HK-2 (cell line): ENCODE results near the gene FAM118A.
A peak's percentile ranks its signal among the peaks of the same experiment; 100 is the strongest.
"Not testable (repeated sequence)": the region's sequence is repeated elsewhere in the genome, so short reads cannot be mapped to it uniquely, and the experiment has no call there.

Source experiments
- DNase-seq: peaks from one replicate; pipeline ENCODE4 v3.0.0-alpha.2; 2018; ENCODE audit not compliant: unreplicated experiment

FAM118A gene

GRCh38 chr22:45309422-45310227 lies at the start of gene FAM118A:
TSS of gene FAM118A (plus strand) at chr22:45309934. CDS start at chr22:45322380, 12,446 bp downstream.
- DNase-seq, result peak; percentile 96

DNA sequence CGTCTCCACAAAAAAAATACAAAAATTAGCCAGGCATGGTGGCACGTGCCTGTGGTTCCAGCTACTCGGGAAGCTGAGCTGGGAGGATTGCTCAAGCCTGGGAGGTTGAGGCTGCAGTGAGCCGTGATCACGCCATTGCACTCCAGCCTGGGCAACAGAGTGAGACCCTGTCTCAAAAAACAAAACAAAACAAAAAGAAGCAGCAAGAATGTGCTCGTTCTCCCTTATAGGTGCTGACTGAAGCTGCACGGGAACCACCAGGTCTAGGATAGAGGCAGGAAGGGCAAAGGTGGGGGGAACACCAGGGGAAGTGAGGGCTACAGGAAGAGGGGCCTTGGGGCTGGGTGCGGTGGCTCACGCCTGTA lies 49.4 kb upstream of the FAM118A start:
- DNase-seq, result not testable (repeated sequence)

DNA sequence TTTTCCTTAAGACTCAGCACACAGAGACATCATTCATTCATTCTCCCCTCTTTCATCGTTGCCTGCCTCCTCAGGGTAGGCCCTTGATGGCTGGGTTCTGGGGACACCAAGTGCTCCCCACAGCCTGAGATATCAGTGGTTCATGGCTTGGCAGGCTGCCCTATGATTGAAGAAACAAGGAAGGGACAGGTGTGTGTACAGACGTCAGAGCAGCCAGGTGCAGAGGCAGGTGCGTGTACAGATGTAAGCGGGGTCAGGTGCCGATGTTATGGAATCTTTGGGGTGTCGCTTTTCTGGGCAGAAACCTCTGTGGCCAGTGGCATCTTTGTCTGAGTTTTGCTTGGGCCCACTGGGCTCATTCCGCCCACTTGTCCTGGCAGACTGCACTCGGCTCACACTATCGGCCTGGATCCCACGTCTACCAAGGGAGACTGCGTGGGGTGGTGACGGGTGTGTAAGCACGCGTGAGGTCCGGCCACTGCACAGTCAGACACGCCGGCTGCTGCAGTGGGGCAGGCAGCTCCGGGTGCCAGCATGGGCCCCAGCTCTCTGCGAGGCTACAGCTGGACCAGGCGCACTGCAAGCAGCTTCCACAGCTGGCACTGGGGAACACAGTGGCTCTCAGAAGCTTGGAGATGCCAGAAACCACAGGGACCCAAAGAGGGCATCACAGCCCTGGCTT lies 48.2 kb upstream of the FAM118A start:
- no peak for DNase-seq

DNA sequence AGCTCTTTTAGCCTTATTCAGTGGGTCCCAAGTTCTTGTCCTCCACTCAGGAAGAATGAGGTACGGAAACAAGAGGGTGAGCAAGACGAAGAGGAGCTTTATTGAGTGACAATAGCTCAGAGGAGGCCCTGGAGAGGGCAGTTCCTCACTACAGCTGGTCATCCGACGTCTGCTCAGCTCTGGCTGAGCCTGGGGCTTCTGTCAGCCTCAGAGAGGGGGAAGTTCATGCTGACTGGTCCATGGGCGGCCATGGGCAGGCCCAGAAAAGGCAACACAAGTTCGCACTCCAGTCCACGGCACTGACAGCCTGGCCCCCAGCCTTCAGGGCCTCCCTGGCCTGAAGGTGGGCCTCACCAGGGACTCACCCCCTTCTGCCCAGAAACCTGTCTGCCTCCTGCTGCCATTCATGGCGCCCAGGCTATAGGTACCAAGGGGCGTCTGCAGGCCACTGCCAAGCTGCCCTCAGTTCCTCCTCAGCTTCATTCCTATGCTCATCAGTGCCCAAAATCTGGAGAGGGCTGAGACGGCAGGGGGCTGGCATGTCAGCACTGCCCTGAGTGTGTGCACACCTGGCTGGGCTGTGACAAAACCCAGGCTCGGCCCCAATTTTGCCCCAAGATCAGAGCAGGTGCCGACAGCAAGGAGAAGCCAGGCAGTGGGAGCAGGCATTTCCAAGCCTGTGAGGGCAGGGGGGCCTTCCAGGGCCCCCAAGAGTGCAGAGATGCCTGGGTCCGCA lies 47.4 kb upstream of the FAM118A start:
- no peak for DNase-seq

GRCh38 chr22:45262931-45263462 lies 46.7 kb upstream of the FAM118A start:
- DNase-seq, result no peak

DNA sequence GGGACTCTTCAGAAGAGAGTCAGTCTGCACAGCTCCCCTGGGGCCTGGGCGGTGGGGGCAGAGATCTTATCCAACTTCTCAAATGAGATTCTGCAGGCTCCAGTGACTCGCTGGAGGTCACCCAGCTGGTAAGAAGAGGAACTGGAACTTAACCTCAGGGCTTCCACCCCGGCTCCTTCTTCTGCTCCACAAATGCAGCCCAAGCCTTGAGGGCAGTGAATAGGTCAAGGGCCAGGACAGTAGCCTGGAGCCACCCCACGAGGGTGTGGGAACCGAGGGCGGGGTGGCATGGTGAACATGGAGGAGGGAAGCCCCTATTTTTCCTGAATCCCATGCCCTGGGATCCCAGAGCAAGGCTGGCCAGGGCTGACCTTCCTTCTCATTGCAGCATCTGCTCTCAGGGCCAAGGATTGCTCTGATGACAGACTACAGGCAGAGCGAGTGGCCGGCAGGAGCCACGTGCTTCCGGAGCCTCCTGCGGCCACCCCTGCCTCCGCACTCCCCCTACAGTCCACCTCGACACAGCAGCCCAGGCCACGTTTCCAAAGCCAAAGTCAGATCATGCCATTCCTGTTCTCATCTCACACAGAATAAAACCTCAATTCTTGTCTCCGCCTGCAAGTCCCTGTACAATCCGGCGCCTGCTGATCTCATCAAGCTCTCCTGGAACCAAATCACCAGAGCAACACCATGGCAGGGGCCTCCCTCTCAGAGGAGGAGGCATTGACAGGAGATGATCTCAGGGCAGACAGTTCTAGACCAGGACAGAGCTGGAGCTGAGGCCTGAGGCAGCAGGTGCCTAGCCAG lies 46.1 kb upstream of the FAM118A start:
- DNase-seq, result peak; percentile 73

DNA sequence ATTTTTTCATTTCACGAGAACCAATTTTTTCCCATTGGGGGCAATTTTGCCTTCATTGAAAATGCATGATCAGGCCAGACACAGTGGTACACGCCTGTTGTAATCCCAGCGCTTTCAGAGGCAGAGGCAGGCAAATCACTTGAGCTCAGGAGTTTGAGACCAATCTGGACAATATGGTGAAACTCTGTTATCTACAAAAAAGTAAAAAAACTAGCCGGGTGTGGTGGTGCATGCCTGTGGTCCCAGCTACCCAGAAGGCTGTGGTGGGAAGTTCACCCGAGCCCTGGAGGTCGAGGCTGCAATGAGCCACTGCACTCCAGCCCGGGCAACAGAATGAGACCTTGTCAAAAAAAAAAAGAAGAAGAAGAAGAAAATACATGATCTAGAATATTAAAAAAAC lies 44.2 kb upstream of the FAM118A start:
- DNase-seq, result no peak

DNA sequence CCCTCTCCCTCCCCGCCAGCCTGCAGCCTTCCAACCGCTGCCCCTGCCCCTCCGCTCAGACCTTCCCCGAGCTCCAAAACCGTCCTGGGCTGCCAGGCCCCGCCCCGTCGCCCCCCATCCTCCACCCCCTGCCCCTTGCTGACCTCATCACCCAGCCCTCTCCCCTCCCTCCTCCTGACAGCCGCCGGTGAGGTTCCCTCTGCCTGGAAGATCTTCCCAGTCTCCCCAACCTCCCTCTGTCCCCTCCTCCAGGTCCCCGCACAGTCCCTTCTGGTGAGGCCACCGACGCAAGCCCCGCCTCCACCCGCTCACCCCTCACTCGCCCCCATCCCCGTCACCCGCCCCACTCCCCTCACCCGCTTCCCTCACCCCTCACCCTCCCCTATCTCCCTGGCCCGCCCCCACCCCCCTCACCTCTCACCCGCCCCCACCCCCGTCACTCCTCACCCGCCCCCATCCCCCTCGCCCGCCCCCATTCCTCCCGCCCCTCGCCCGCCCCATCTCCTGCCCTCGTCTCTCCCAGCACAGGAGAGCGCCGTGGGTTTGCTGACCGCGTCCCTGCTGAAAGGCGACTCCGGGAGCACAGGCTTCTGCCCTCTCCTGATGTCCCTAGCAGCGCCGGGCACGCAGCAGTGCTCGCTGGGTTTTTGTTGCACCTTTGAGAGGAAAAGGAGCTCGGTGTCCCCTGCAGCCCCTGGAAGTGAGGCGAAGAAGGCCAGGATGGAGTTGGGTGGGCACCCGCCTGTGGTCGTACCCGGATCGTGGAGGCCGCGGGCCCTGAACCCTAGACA lies 41.4 kb upstream of the FAM118A start:
- no peak for DNase-seq

DNA sequence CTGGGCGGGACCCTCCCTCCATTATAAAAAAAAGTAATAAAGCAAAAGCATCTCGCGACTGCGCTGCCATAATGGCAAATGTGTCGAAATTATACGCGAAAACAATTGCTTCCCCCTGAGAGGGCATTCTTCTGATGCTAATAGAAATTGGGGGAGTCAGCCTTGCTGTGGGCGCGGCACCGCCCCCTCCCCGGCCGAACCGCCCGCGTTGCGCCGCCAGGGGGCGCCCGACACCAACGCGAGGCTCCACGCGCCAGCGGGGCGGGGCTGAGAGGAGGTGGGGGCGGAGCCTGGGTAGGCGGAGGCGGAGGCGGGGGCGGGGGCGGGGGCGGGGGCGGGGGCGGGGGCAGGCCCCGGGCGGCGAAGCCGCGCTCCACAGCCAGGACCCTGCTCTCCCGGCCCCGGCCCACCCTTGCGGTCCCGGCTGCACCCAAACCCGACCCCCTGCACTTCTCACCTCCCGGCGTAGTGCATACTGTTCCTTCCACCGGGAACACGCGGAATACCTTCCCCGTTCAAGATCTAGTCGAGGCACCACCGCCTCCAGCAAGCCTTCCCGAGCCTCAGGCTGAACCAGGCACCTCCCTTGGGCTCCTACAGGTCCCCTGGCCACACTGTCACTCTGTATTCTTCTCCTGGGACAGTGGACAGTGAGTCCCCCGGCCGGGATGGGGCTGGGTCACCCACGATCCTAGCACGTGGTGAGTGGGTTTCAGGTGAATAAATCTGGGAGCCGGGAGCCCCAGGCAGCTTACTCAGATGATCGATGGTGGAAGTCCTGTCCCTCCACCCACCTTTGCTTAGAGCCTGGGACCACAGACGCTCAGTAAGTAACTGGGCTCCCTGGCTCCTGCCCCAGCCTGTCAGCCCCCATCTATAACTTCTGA lies 40.5 kb upstream of the FAM118A start:
- peak; percentile 79 for DNase-seq

GRCh38 chr22:45270095-45271020 lies 39.4 kb upstream of the FAM118A start:
- DNase-seq, result no peak

DNA sequence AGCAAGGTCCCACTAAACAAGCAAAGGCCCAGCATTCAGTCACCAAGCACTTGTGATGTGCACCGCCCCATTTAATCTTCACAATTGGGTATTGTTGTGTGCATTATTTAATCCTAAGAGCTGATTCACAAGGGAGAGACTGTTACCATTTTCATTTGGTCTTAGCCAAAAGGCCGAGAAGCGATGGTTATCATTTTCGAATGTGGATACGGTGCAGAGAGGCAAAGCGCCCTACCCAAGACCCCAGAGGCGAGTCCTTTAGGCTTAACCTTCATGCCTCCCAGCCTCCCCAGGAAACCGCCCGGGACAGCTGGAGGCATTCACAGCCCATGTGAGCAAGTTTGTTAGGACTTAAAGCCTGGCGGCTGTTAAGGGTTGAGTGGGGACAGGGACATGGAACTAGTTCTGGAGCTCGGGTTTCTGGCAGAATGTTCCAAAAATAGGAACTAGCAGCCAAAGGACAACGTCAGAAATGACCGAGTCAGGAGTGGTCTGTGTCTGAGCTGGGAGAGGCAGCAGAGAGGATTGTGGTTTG lies 38.0 kb upstream of the FAM118A start:
- no peak for DNase-seq

- DNase-seq, result no peak
Observed at GRCh38 chr22:45272498-45272897, 37.2 kb upstream of the FAM118A start.

DNA sequence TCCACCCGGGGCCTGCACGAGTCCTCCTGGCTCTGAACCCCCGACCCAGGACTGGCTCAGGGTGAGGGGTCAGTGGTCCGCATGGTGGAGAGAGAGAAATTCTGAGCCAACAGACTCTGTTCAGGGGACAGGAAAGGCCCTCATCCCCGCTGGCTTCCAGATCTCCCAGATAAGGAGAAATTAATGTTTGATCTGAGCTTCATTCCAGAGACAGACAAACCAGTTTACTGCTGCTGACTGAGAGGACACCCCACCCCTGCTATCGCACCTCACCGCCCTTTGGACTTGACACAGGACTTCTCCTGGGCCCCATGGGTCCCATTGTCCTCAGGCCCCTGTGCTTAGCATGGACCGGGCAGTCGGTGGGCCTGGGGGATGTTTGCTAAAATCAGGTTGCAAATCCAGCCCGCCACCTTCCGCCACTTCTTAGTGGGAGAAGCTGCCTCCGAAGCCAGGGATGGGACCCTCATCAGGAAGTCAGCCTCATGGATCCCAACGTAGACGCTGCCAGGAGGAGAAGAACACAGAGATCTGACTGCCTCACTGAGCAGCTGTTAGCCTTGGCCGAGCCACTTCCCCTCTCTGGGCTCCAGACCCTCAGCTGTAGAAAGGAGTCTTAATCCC lies 36.2 kb upstream of the FAM118A start:
- no peak for DNase-seq

- DNase-seq, result no peak
Observed at GRCh38 chr22:45276507-45277105, 33.1 kb upstream of the FAM118A start.

GRCh38 chr22:45277720-45278119 lies 32.0 kb upstream of the FAM118A start:
- not testable (repeated sequence) for DNase-seq

GRCh38 chr22:45278125-45278524 lies 31.6 kb upstream of the FAM118A start:
- DNase-seq, result no peak

GRCh38 chr22:45280587-45280980 lies 29.1 kb upstream of the FAM118A start:
- no peak for DNase-seq
